Prostate gland (tissue), 2 donors: Measurements from ENCODE around the gene CTSF.

Source experiments
- CTCF ChIP-seq, 4 experiments: fragments of 200-600 bp in 2 of 4; fragments of 450-650 bp in 2 of 4; sonication (generic) in 2 of 4; IDR thresholded peaks; 1 replicate in 3 of 4; 2 replicates in 1 of 4; pipeline ENCODE4 v1.5.1; 2016 to 2019; ENCODE audit warnings: antibody characterized with exemption in 4 of 4, mild to moderate bottlenecking in 2 of 4, moderate library complexity in 2 of 4
- POLR2A ChIP-seq: fragments of 450-650 bp; IDR thresholded peaks from one replicate; pipeline ENCODE4 v1.6.1; 2016; ENCODE audit warnings: antibody characterized with exemption, mild to moderate bottlenecking
- POLR2AphosphoS5 ChIP-seq: sonication (generic); formaldehyde crosslinking; IDR thresholded peaks from one replicate; pipeline ENCODE4 v1.6.1; 2017; ENCODE audit warnings: antibody characterized with exemption

GRCh38 chr11:66579017-66579606 lies 10.7 kb upstream of the CTSF start:
- TF ChIP-seq POLR2AphosphoS5 (peak; percentile 48), CTCF (IDR thresholded peaks at IDR 0.05) (peak; percentile 62 to 94 (median 83)), POLR2A (no peak)
